Posterior cingulate gyrus (tissue), 11 donors: Measurements from ENCODE around the gene SLC12A3.

ENCODE experiments used
- DNase-seq, 10 donors: peaks; one replicate each; pipeline versions ENCODE4 v3.0.0 to v3.0.0-alpha.2; 2020 to 2021; ENCODE audit warnings: mixed read lengths in 3 of 10
- intact Hi-C: fragments of 100-400 bp; cut with DNase I; formaldehyde crosslinking; loops from one replicate; pipeline ENCODE4 v1.15.1; 2023

Gene SLC12A3

GRCh38 chr16:56848029-56848936 lies 16.7 kb upstream of the SLC12A3 start:
- peak in 1 of 10 donors; percentile 62 for DNase-seq
- intact Hi-C loops, result no loop called here

GRCh38 chr16:56848955-56849689 lies 15.9 kb upstream of the SLC12A3 start:
- DNase-seq, result peak in 2 of 10 donors; percentile 55 to 72
- intact Hi-C loops, result no loop called here

GRCh38 chr16:56849690-56850680 lies 15.0 kb upstream of the SLC12A3 start:
- peak in 2 of 10 donors; percentile 18 to 44 for DNase-seq
- intact Hi-C loops, result no loop called here

- DNase-seq, result peak in 2 of 10 donors; percentile 15 to 64
- intact Hi-C loops, result no loop called here
Observed at GRCh38 chr16:56851671-56852400, 13.2 kb upstream of the SLC12A3 start.

- intact Hi-C loops, result no loop called here
- DNase-seq, result peak in 2 of 10 donors; percentile 55 to 62
Observed at GRCh38 chr16:56852401-56852730, 12.6 kb upstream of the SLC12A3 start.

DNA sequence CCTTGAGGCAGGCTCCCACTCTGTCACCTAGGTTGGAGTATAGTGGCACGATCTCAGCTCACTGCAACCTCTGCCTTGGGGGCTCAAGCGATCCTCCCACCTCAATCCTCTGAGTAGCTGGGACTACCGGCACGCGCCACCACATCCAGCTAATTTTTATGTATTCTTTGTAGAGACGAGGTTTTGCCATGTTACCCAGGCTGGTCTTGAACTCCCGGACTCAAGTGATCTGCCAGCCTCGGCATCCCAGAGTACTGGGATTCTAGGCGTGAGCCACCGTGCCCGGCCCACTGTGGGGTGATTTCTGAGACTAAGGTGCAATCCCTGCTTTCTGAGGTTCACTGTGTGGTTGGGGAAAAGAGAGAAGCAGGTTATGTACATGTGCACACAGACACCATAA lies 12.0 kb upstream of the SLC12A3 start:
- intact Hi-C loops, result no loop called here
- DNase-seq, result peak in 2 of 10 donors; percentile 22 to 38

DNA sequence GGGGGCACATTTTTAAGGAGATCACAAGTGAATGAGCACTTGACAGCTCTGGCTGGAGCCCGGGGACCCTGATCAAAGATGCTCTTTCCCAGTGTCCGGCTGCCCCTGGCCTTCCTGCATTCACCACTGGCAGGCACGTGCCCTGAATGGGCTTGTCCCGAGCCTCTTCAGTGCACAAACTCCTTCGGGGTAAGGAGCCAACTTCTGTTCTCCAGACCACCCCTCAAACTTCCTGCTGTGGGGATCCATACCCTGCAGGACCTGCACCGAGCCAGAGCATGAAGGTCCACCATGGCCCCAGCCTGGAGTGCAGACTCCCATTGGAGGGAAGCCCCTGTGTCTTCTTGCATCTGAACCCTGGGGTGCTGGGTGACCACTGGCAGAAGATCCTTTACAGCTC lies 9.8 kb upstream of the SLC12A3 start:
- peak in 2 of 10 donors; percentile 53 to 57 for DNase-seq
- intact Hi-C loops, result no loop called here

DNA sequence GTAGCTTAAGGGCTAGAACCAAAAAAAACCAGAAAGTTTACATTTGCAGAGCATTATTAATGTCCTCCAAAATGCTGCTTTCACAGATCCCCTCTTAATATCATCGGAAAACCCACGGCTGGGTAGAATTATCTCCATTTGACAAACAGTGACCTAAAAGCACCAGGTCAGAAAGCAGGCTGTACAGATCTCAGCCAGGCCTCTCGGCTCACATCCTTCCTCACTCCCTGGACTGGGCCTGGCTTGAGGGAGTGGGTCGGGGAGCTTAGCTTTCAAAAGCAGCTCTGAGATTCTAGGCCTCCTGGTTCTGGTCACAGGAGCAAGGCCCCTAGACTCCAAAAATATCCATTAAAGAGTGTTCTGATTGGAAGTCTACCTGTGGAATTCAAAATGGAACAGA lies 9.1 kb upstream of the SLC12A3 start:
- peak in 2 of 10 donors; percentile 22 to 28 for DNase-seq
- intact Hi-C loops, result no loop called here

- intact Hi-C loops, result no loop called here
Observed at GRCh38 chr16:56856876-56857447, 8.0 kb upstream of the SLC12A3 start.

DNA sequence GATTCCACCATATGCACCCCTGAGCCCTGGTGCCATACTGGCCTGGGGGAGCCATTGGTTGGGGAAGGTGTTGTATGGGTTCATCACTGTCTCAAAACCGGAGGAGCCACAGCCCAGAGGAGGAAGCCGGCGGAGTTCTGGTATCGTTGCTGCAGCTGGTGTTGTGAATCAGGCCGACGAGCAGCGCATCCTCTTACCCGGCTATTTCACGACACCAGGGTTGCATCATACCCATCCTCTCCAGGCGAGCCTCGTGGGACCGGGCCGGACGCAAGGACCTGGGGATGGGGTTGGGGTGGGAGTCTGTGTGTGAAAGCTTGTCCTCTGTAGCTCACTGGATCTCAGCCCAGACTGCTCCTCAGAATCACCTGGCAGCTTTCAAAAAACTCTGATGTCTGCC lies 6.6 kb upstream of the SLC12A3 start:
- peak in 2 of 10 donors; percentile 83 to 84 for DNase-seq

More at GRCh38 chr16:56856876-56857447, 8.0 kb upstream of the SLC12A3 start:
- no peak for DNase-seq

DNA sequence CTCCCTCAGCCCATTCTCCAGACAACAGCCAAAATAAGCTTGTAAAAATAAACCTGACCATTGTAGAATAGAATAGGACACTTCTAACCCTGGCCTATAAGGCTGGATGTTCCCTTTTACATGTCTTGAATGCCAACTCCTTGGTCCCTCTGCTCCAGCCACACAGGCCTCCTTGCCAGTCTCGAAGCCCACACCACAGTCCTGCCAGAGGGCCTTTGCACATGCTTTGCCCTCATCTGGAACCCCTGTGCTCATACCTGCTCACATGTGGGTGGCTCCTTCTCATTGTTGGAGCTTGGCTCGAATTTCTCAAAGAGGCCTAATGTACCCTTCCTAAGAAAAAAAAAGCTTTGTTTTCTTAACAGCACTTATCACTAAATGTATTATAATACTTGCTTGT lies 5.4 kb upstream of the SLC12A3 start:
- peak in 3 of 10 donors; percentile 7 to 59 (median 13) for DNase-seq
- intact Hi-C loops, result loop anchor here (10.0 kb wide), 2 partner anchors 185 to 305 kb away; no protein-coding TSS in a partner anchor

More for the DNA sequence above, 6.6 kb upstream of the SLC12A3 start:
- intact Hi-C loops, result no loop called here

- peak in 2 of 10 donors; percentile 59 to 62 for DNase-seq
- intact Hi-C loops, result loop anchor here (10.0 kb wide), 2 partner anchors 184 to 304 kb away; no protein-coding TSS in a partner anchor
Observed at GRCh38 chr16:56860226-56861020, 4.6 kb upstream of the SLC12A3 start.

GRCh38 chr16:56861092-56861610 lies 3.9 kb upstream of the SLC12A3 start:
- intact Hi-C loops, result loop anchor here (10.0 kb wide), 2 partner anchors 184 to 304 kb away; no protein-coding TSS in a partner anchor
- DNase-seq, result peak in 1 of 10 donors; percentile 18

DNA sequence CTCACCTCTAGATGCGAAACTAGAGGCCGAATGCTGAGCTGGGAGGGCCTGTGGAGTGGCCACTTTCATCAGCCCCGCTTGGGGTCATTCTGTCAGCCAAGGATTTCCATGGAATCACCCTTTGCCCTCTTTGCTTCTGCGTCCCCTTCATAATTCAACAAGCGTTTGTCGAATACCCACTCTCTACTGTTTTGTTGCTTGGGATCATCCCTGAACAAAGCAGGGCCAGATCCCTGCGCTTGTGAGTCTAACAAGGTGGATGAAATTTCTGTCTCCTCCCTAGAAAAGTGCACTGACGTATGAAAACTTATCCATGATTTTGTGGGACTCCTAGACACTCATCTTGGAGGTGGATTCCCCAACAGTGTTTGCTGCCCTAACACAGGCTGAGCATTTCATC lies 3.3 kb upstream of the SLC12A3 start:
- peak in 1 of 10 donors; percentile 20 for DNase-seq
- intact Hi-C loops, result loop anchor here (10.0 kb wide), 2 partner anchors 183 to 303 kb away; no protein-coding TSS in a partner anchor

GRCh38 chr16:56862776-56863175 lies 2.2 kb upstream of the SLC12A3 start:
- intact Hi-C loops, result loop anchor here (10.0 kb wide), 2 partner anchors 182 to 302 kb away; no protein-coding TSS in a partner anchor
- peak in 1 of 10 donors; percentile 59 for DNase-seq

- DNase-seq, result no peak
- intact Hi-C loops, result loop anchor here (5.0 to 10.0 kb wide), 3 partner anchors 87 to 299 kb away; no protein-coding TSS in a partner anchor
Observed at GRCh38 chr16:56865394-56866062, 521 bp downstream of the SLC12A3 start.
